ENCODE measurements around the gene RAD51.

DNA sequence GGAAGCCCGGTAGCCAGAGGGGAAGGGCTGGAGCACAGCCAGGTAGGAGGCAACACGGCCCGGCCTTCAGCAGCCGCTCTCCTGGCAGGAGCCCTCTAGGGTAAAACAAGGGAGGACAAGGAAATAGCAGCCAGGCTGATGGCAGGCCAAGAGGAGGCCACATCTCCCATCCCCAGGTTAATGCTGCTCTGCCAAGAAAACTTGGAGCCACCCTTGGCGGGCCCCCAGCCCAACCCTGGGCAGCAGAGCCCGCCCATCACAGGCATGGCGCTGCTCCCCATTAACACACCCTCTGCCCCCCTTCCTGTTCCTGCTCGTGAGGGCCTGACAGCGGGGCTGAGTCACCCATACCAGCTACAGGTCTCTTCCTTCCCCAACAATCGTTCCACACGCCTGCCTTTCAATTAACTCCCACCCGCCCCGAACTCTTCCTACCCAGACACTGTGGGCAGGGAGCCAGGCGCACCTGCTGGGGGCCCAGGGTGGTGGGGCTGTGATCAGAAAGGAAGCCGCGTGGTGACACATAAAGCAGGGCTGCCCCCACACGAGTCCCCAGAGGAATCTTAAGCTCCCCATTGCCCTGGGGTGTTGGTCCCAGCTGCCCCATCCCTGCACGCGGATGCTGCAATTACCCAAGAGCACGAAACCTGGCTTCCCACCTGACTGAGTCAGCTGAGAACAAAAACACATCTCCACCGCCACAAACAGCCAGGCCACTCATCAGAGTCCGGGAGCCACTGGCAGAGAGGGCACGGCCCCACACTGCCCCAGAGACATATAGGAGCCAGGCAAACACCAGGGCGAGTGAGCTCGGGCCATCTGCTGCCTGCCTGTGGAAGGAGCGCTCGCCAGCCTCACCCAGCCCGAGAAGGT lies 74.5 kb downstream of the RAD51 start, which contains the start of gene C15orf62:
- peak in 1 of 2 donors; percentile 52 for TF ChIP-seq POLR2AphosphoS5 (IDR thresholded peaks at IDR 0.05; ENCODE audit: insufficient read depth in 1 of 2, low read depth in 1 of 2)
- TF ChIP-seq, protein P1, sequence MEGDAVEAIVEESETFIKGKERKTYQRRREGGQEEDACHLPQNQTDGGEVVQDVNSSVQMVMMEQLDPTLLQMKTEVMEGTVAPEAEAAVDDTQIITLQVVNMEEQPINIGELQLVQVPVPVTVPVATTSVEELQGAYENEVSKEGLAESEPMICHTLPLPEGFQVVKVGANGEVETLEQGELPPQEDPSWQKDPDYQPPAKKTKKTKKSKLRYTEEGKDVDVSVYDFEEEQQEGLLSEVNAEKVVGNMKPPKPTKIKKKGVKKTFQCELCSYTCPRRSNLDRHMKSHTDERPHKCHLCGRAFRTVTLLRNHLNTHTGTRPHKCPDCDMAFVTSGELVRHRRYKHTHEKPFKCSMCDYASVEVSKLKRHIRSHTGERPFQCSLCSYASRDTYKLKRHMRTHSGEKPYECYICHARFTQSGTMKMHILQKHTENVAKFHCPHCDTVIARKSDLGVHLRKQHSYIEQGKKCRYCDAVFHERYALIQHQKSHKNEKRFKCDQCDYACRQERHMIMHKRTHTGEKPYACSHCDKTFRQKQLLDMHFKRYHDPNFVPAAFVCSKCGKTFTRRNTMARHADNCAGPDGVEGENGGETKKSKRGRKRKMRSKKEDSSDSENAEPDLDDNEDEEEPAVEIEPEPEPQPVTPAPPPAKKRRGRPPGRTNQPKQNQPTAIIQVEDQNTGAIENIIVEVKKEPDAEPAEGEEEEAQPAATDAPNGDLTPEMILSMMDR (IDR thresholded peaks at IDR 0.05) = no peak
